ENCODE data around the gene TMSB15C.
"Not testable (repeated sequence)": the region's sequence is repeated elsewhere in the genome, so short reads cannot be mapped to it uniquely, and the experiment has no call there.

The TMSB15C gene

GRCh38 chrX:104075778-104076445 is at the start of gene TMSB15C:
TSS of gene TMSB15C (minus strand) at chrX:104076236.
- H3K27ac ChIP-seq (ENCODE audit: low read depth, low read length); H3K9ac ChIP-seq (ENCODE audit: low read length); H3K27me3 ChIP-seq (ENCODE audit: control insufficient read depth in 1 of 2, insufficient read depth in 2 of 2, low read length in 2 of 2); H3K9me3 ChIP-seq (ENCODE audit: low read length); H3K4me1 ChIP-seq (ENCODE audit: insufficient read depth, low read length); H3K36me3 ChIP-seq (ENCODE audit: insufficient read depth, low read length); H3K4me3 ChIP-seq (ENCODE audit: low read depth in 1 of 2, low read length in 2 of 2): not testable (repeated sequence)

GRCh38 chrX:104122829-104123228 is 46.8 kb upstream of the TMSB15C start:
- Histone ChIP-seq H3K4me3 (ENCODE audit: low read depth in 1 of 2, low read length in 2 of 2) (no peak overlapping the region), H3K27me3 (ENCODE audit: control insufficient read depth in 1 of 2, insufficient read depth in 2 of 2, low read length in 2 of 2) (no peaks in the 10 kb centered on the region), H3K4me1 (ENCODE audit: insufficient read depth, low read length) (no peaks in the 10 kb centered on the region), H3K36me3 (ENCODE audit: insufficient read depth, low read length) (no peaks in the 10 kb centered on the region), H3K9ac (ENCODE audit: low read length) (no peak overlapping the region), H3K9me3 (ENCODE audit: low read length) (no peaks in the 10 kb centered on the region), H3K27ac (ENCODE audit: low read depth, low read length) (no peak overlapping the region)

- Histone ChIP-seq H3K36me3 (ENCODE audit: insufficient read depth, low read length) (no peaks in the 10 kb centered on the region), H3K27ac (ENCODE audit: low read depth, low read length) (no peak overlapping the region), H3K9ac (ENCODE audit: low read length) (no peak overlapping the region), H3K4me3 (ENCODE audit: low read depth in 1 of 2, low read length in 2 of 2) (no peak overlapping the region), H3K9me3 (ENCODE audit: low read length) (no peaks in the 10 kb centered on the region), H3K4me1 (ENCODE audit: insufficient read depth, low read length) (no peaks in the 10 kb centered on the region), H3K27me3 (ENCODE audit: control insufficient read depth in 1 of 2, insufficient read depth in 2 of 2, low read length in 2 of 2) (no peaks in the 10 kb centered on the region)
Observed at GRCh38 chrX:104118765-104119164, 42.7 kb upstream of the TMSB15C start.

GRCh38 chrX:104117759-104118158 is 41.7 kb upstream of the TMSB15C start:
- no peaks in the 10 kb centered on the region for H3K9me3 ChIP-seq (ENCODE audit: low read length)
- H3K4me1 ChIP-seq (ENCODE audit: insufficient read depth, low read length), result no peaks in the 10 kb centered on the region
- H3K36me3 ChIP-seq (ENCODE audit: insufficient read depth, low read length), result no peaks in the 10 kb centered on the region
- no peak overlapping the region for H3K9ac ChIP-seq (ENCODE audit: low read length)
- H3K4me3 ChIP-seq (ENCODE audit: low read depth in 1 of 2, low read length in 2 of 2), result no peak overlapping the region
- H3K27me3 ChIP-seq (ENCODE audit: control insufficient read depth in 1 of 2, insufficient read depth in 2 of 2, low read length in 2 of 2), result no peaks in the 10 kb centered on the region
- no peak overlapping the region for H3K27ac ChIP-seq (ENCODE audit: low read depth, low read length)

- no peaks in the 10 kb centered on the region for H3K36me3 ChIP-seq (ENCODE audit: insufficient read depth, low read length)
- H3K27me3 ChIP-seq (ENCODE audit: control insufficient read depth in 1 of 2, insufficient read depth in 2 of 2, low read length in 2 of 2), result no peaks in the 10 kb centered on the region
- H3K4me1 ChIP-seq (ENCODE audit: insufficient read depth, low read length), result peaks cover 5% of the 10 kb centered on the region
- no peak overlapping the region for H3K9ac ChIP-seq (ENCODE audit: low read length)
- H3K4me3 ChIP-seq (ENCODE audit: low read depth in 1 of 2, low read length in 2 of 2), result peak overlapping the region; percentile 55 to 61
- H3K9me3 ChIP-seq (ENCODE audit: low read length), result no peaks in the 10 kb centered on the region
- peak overlapping the region; percentile 49 for H3K27ac ChIP-seq (ENCODE audit: low read depth, low read length)
Observed at GRCh38 chrX:104113222-104113965, 37.4 kb upstream of the TMSB15C start.

- Histone ChIP-seq H3K4me1 (ENCODE audit: insufficient read depth, low read length) (peaks cover 5% of the 10 kb centered on the region), H3K9me3 (ENCODE audit: low read length) (no peaks in the 10 kb centered on the region), H3K4me3 (ENCODE audit: low read depth in 1 of 2, low read length in 2 of 2) (peak within 1 kb of the TSS; percentile 55 to 61), H3K9ac (ENCODE audit: low read length) (no peak within 1 kb of the TSS), H3K27me3 (ENCODE audit: control insufficient read depth in 1 of 2, insufficient read depth in 2 of 2, low read length in 2 of 2) (no peaks in the 10 kb centered on the region), H3K36me3 (ENCODE audit: insufficient read depth, low read length) (no peaks in the 10 kb centered on the region), H3K27ac (ENCODE audit: low read depth, low read length) (peak within 1 kb of the TSS; percentile 49)
Observed at GRCh38 chrX:104112326-104112951, 36.4 kb upstream of the TMSB15C start, which contains the start of gene ZCCHC18. TSS of gene ZCCHC18 (plus strand) at chrX:104112523. CDS start at chrX:104114112, 1,589 bp downstream.

GRCh38 chrX:104110491-104111240 is 34.6 kb upstream of the TMSB15C start:
- not testable (repeated sequence) for H3K36me3 ChIP-seq (ENCODE audit: insufficient read depth, low read length); H3K9me3 ChIP-seq (ENCODE audit: low read length); H3K4me1 ChIP-seq (ENCODE audit: insufficient read depth, low read length); H3K4me3 ChIP-seq (ENCODE audit: low read depth in 1 of 2, low read length in 2 of 2); H3K27me3 ChIP-seq (ENCODE audit: control insufficient read depth in 1 of 2, insufficient read depth in 2 of 2, low read length in 2 of 2); H3K27ac ChIP-seq (ENCODE audit: low read depth, low read length); H3K9ac ChIP-seq (ENCODE audit: low read length)

GRCh38 chrX:104108955-104109354 is 32.9 kb upstream of the TMSB15C start:
- Histone ChIP-seq H3K4me1 (ENCODE audit: insufficient read depth, low read length) (peaks cover 5% of the 10 kb centered on the region), H3K27ac (ENCODE audit: low read depth, low read length) (no peak overlapping the region), H3K27me3 (ENCODE audit: control insufficient read depth in 1 of 2, insufficient read depth in 2 of 2, low read length in 2 of 2) (peaks cover 0 to 7% of the 10 kb centered on the region in 2 donors), H3K4me3 (ENCODE audit: low read depth in 1 of 2, low read length in 2 of 2) (no peak overlapping the region), H3K9me3 (ENCODE audit: low read length) (no peaks in the 10 kb centered on the region), H3K36me3 (ENCODE audit: insufficient read depth, low read length) (no peaks in the 10 kb centered on the region), H3K9ac (ENCODE audit: low read length) (no peak overlapping the region)

- H3K4me3 ChIP-seq (ENCODE audit: low read depth in 1 of 2, low read length in 2 of 2), result no peak overlapping the region
- H3K27ac ChIP-seq (ENCODE audit: low read depth, low read length), result no peak overlapping the region
- H3K4me1 ChIP-seq (ENCODE audit: insufficient read depth, low read length), result no peaks in the 10 kb centered on the region
- peaks cover 0 to 7% of the 10 kb centered on the region in 2 donors for H3K27me3 ChIP-seq (ENCODE audit: control insufficient read depth in 1 of 2, insufficient read depth in 2 of 2, low read length in 2 of 2)
- H3K9ac ChIP-seq (ENCODE audit: low read length), result no peak overlapping the region
- no peaks in the 10 kb centered on the region for H3K9me3 ChIP-seq (ENCODE audit: low read length)
- no peaks in the 10 kb centered on the region for H3K36me3 ChIP-seq (ENCODE audit: insufficient read depth, low read length)
Observed at GRCh38 chrX:104105330-104106262, 29.6 kb upstream of the TMSB15C start.

- Histone ChIP-seq H3K9me3 (ENCODE audit: low read length) (no peaks in the 10 kb centered on the region), H3K4me1 (ENCODE audit: insufficient read depth, low read length) (no peaks in the 10 kb centered on the region), H3K36me3 (ENCODE audit: insufficient read depth, low read length) (no peaks in the 10 kb centered on the region), H3K27ac (ENCODE audit: low read depth, low read length) (no peak overlapping the region), H3K9ac (ENCODE audit: low read length) (no peak overlapping the region), H3K27me3 (ENCODE audit: control insufficient read depth in 1 of 2, insufficient read depth in 2 of 2, low read length in 2 of 2) (peaks cover 0 to 7% of the 10 kb centered on the region in 2 donors), H3K4me3 (ENCODE audit: low read depth in 1 of 2, low read length in 2 of 2) (no peak overlapping the region)
Observed at GRCh38 chrX:104104676-104105075, 28.6 kb upstream of the TMSB15C start.

Measured in muscle layer of colon (tissue), 2 donors.